Measurements from ENCODE around the gene PCARE. TPM values are rescaled to one million over a fixed set of nuclear protein-coding genes. Genes with fewer than 3 reads are reported as not detected.

PCARE gene
- total RNA-seq, 4 donors from 2014 or later = 0.16 to 0.66 TPM; not detected in 2

DNA sequence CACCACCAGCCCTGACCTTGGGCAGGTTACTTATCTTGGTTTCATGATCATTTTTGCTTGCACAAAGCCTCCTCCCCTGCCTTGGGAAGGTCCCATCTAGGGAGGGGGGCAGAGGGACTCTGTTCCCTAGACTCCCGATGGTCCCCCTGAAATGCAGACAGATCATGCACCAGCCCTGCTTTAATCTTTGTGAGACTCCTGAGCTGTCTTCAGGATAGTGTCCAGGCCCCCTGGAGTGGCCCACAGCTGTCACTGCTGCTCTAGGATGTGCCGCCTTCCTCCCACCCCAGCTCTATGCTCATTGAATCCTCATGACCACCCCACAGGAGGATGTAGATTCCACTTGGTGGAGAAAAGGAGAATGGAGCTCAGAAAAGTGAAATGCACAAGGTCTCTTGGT, 28.0 kb downstream of the PCARE start:
- TF ChIP-seq, protein P1, sequence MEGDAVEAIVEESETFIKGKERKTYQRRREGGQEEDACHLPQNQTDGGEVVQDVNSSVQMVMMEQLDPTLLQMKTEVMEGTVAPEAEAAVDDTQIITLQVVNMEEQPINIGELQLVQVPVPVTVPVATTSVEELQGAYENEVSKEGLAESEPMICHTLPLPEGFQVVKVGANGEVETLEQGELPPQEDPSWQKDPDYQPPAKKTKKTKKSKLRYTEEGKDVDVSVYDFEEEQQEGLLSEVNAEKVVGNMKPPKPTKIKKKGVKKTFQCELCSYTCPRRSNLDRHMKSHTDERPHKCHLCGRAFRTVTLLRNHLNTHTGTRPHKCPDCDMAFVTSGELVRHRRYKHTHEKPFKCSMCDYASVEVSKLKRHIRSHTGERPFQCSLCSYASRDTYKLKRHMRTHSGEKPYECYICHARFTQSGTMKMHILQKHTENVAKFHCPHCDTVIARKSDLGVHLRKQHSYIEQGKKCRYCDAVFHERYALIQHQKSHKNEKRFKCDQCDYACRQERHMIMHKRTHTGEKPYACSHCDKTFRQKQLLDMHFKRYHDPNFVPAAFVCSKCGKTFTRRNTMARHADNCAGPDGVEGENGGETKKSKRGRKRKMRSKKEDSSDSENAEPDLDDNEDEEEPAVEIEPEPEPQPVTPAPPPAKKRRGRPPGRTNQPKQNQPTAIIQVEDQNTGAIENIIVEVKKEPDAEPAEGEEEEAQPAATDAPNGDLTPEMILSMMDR (IDR thresholded peaks at IDR 0.05; ENCODE audit: low read depth) = no peak

DNA sequence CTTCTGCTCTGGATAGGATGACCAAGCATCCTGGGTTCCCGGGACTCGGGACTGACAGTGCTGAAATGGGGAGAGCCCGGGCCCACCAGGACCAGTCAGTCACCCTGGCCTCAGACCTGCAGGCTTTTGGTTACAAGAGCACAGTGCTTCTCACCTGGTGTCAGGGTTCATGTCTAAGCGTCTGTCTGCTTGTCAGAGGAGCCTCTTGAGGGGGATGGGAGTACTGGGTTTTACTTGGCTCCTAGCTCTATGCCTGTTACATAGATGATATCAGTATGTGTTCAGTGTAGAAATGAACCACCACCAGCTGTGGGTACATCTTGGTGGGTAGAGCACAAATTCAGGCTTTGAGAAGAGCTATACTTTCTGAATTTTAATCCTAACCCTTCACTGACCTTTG, 29.9 kb downstream of the PCARE start:
- TF ChIP-seq, protein P1 (IDR thresholded peaks at IDR 0.05; ENCODE audit: low read depth) = no peak

DNA sequence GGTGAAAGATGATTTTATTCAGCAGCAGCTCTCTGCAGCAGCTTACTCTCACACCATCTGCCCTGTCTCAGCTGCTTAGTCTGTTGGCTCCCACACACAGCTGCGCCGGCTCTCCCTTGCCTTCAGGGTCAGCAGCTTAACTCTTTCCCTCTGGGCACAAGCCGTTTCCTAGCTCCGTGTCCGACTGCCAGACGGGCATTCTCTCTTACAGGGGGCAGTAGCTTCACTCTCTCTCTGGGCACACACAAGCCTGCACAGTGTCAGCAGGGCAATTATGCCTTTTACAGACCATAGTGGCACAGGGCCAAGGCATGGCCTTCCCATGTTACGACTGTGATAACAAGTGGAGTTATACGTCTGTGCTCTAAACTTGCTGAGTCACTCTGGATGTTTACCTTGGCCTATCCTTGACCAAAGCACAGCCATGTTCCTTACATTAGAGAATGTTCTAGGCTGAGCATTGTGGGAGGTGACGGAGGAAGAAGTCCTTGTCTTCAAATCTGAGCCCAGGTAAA, 31.7 kb downstream of the PCARE start:
- TF ChIP-seq, protein P1 (IDR thresholded peaks at IDR 0.05; ENCODE audit: low read depth) = no peak

DNA sequence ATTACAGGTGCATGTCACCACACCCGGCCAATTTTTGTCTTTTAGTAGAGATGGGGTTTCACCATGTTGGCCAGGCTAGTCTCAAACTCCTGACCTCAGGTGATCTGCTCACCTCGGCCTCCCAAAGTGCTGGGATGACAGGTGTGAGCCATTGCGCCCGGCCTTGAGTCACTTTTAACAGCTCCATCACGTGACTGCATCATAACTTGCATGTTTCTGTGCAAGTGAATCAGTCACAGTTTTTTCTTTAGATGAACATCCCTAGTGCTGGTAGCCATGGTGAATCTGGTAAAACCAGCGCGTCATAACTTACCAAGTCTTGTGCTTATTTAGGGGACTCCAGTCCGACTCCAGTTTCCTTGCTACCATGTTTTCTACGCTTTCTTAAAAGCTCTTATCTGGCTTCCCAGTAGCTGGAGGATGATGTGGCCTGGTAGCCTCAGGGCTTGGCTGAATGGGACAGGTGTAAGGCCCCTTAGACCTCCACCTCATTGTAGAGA, 33.1 kb downstream of the PCARE start:
- TF ChIP-seq, protein P1 (IDR thresholded peaks at IDR 0.05; ENCODE audit: low read depth) = no peak

DNA sequence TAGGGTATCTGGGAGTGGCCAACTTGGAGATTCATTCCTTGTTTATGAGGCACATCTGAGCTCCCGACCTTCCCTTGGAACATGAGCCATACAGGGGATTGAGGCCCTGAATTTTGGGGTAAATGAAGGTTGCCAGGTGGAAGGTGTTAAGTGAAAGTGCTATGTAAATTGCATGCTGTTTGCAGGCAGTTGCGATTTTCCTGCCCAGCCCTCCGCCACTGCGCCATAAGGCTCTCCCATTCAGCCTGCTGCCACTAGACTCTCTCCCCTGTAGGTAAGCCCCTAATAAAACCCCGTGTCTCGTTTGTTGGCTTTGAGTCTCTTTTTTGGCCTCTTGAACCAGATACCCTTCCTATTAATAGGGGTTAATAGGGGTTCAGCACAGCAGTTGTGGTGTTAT, 33.8 kb downstream of the PCARE start:
- TF ChIP-seq, protein P1 (IDR thresholded peaks at IDR 0.05; ENCODE audit: low read depth) = no peak

DNA sequence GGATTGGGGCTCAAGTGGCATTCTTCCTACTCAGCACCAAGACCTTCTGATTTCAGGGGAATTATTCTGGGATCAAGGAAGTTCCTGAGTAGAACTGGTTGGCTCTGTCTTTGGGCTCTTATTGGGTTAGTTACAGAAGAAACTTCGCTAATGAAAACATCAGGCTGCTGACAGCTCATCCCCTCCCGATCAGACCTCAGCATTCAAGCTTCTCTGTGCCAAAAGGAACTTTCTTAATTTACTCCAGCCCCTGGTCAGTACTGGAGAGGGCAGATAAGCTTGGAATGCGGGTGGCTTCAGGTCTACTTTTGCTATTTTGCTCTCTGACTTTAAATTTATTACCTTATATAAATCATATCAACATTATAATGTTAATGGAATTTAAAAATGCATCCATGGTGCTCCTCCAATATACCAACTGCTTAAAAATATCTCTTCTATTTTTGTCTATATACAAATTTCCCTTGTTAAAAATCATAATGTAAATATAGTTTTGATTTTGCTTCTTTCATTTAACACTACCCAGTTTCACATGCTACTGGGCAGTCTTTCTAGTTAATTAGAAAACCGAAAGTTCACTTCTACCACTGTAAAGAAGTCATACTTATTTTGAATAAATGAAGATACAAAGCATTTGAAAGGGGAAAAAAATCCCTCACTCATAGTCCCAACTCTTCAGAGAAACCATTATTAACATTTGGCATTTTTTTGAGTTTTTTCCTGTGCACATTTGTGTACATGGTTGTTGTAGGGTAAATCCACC, 34.4 kb downstream of the PCARE start:
- TF ChIP-seq, protein P1 (IDR thresholded peaks at IDR 0.05; ENCODE audit: low read depth) = no peak

DNA sequence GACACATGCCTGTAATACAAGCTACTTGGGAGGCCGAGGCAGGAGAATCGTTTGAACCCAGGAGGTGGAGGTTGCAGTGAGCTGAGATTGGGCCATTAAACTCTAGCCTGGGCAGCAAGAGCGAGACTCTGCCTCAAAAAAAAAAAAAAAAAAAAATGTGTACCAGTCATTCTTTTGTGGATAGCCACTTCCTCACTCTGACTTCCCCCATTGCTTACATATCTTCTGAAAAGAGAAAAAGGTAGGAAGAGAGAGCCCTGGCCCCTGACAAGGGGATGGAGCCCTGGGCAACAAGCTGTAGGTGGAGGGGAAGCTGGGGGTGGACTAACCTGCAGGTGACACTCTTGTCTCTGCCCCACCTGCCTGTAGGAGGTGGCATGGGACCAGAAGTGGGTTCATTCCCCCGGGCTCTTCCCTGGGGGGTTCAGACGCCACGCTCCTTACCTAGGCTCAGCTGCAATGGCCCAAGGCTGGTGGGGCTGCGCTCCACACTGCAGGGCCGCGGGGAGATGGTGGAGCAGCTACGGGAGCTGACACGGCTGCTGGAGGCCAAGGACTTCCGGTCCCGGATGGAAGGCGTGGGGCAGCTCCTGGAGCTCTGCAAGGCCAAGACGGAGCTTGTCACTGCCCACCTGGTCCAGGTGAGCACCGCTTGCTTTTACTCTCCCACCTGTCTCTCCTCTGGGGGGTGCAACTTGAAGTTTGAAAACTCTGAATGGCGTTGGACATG, 39.1 kb downstream of the PCARE start:
- TF ChIP-seq, protein P1 (IDR thresholded peaks at IDR 0.05; ENCODE audit: low read depth) = no peak
